Measurements from ENCODE around the gene SIRPB1.
A peak's percentile ranks its signal among the peaks of the same experiment; 100 is the strongest.
"Not testable (repeated sequence)": the region's sequence is repeated elsewhere in the genome, so short reads cannot be mapped to it uniquely, and the experiment has no call there.

Gene SIRPB1

DNA sequence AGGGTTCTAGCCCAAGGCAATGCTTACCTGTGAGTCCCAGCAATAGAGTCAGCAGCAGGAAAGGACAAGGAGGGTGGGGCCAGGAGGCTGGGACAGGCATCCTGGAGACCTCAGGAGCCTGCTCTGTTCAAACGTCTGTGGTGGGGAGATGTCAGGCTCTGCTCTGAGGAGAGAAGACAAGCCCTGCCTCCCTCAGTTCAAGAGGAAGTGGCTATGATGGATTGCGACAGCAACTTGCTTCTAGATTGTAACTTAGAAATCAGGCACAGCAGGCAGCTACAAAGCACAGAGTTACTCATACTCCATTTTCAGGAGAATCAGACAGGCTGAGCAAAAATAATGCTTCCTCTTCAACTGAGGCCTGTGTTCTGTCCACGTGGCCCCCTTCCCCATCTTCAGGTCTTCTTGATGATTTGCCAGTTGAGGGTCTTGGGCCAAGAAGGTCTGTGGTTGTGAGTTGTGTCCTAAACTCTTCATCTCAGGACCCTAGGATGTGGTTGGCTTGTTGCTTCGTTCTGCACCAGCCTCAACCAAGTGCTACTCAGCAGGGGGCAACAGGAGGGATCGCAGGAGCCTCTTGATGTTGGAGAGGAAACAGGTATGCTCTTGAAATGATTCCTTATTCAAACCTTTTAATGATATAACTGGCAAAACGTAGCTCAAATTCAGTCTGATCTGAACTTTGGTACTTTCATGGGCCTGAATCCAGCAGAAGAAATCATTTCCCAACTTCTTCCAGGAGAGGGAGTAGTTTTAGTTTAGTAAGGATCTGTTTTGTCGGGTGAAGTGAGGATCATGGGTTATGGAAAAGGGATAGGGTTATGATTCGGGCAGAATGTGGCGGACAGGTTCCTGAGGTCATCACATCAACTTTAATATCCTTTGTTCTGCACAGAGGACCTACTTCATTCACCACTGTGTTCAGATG is 31.0 kb downstream of the SIRPB1 start:
- no peak for DNase-seq (ENCODE audit: low spot score)

DNA sequence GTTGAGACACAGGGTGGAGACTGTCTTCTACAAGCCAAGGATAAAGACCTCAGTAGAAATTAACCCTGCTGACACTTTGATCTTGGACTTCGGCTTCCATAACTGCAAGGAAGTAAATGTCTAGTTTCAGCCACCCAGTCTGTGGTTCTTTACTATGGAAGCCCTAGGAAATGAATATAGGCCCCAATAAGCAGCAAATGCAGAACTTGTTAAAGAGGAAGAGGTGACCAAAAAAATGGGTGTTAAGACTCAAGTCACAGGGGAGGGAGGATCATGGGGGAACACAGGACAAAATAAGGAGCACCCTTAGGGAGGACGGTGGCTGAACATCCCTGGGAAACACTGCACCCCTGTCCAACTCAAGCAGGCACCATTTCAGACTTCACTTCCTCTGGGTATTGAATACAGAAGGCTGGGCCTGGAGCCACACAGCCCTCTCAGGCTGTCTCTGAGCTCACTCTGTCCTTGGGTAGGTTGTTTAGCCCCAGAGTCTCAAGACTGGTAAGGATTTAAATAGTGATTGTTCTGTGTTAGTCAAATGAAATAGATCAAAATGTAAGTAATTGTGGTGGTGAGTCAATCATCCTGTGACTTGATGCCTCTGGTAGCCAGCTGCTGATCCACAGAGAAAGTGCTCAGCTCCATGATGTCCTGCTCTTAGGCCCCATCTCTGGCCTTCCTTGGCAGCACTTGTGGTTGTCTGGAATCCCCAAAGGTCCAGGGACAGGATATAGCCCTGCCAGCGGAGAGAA is 31.9 kb downstream of the SIRPB1 start:
- DNase-seq (ENCODE audit: low spot score) = no peak

DNA sequence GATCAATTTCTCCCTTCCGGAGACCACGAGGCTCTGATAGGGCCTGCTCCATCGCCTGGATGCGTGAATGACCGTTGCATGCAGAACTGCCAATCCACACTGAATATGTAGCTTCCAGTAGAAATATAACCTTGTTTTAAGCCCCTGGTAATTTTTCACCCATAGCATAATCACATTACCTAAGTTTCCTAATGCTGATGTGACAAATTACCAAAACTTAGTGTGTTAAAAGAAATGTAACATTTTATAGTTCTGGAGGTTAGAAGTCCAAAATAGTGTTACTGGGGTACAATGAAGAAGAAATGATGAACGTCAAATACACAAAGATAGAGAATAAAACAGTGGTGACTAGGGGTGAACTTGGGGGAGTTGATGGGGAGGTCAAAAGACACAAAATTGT is 40.3 kb downstream of the SIRPB1 start:
- no peak for DNase-seq (ENCODE audit: low spot score)

DNA sequence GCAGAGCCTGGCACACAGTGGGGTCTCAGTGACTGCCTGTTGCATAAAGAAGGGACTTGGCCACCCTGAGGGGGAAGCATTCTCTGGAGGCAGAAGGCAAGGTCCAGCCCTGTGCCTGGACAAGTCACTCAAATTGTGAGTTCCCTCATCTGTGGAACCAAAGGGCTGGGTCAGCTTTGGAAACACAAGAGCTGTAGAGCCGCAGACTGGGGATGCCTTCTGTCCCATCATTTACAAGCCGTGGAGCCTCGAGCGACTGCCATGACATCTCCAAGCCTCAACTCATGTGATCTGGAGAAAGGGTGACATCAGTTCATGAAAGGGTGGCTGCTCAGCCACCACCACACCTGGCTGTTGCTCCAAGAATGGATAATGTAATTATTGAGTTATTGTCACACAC is 41.9 kb downstream of the SIRPB1 start:
- peak; percentile 1 for DNase-seq (ENCODE audit: low spot score)

DNA sequence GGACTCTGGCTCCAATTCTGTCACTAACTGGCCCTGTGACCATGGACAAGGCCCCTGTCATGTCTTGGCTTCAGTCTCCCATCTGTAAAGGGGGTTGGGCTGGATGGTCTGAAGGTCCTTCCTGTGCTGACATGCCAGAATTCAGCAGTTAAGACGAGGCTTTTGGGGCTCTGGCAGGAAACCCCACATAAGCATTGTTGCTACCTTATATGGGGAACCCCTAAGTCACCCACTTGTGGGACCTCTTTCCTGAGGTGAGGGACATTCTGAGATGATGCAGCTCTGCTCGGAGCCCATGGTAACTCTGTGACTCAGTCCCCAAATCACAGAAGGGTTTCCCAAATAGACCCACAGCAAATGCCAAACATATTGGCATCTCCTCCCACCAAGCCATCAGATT is 42.5 kb downstream of the SIRPB1 start:
- DNase-seq (ENCODE audit: low spot score) = peak; percentile 0

DNA sequence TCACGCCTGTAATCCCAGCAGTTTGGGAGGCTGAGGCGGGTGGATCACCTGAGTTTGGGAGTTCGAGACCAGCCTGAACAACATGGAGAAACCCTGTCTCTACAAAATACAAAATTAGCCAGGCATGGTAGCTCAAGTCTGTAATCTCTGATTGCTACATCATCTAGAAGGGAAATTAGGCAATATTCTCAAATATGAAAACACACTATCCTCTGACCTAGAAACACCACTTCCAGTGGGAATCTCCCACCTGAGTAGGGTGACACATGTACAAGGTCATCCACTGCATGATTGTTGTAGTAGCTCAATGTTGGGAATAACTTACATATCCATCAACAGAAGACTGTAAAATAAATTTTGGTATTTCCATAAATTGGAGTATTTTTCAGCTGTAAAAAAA is 43.2 kb downstream of the SIRPB1 start:
- DNase-seq (ENCODE audit: low spot score) = no peak

DNA sequence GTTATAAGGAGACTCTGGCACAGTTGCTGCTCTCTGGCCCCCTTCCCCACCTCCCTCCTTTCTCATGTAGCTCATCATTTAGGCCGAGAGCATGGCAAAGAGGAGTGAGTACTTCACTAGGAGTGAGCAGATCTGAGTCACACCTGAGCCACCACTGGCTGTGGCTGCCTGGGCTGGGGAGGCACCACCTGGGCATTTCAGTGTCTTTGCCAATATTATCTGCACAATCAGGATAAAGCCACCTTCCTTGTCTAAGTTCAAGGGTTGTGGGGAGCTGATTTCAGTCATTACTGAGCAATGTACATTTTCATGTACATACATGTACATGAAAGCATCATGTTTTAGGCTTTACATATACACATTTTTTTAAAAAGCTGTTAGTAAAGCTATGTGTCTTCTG is 43.8 kb downstream of the SIRPB1 start:
- not testable (repeated sequence) for DNase-seq (ENCODE audit: low spot score)

DNA sequence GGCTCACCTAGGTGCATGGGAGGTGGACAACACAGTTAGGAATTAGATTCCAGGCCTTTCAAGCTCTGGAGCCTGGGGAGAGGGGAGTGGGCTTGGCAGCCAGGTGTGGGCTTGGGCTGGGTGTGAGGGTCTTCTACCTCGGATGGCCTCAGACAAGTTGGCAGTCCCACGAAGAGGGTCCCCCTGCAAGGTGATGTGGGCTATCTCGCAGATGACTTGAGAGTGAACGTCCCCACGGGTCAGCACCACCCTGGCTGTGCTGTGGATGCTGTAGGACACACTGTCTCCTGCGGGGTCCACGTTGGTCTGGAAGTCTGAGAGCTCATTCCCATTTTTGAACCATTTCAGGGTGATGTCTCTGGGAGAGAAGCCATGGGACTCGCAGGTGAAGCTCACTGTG is 48.2 kb downstream of the SIRPB1 start:
- not testable (repeated sequence) for DNase-seq (ENCODE audit: low spot score)
